Stimulated activated CD8-positive, alpha-beta memory T cell treated with anti-CD3 and anti-CD28 coated beads, Interleukin-2, amount 100 ng/mL, for 1 hour (primary cell): Measurements from ENCODE around the gene KRTAP6-2.

ENCODE experiments used
- DNase-seq, 2 donors: peaks; one replicate each; pipeline ENCODE4 v3.0.0-alpha.2; 2020; ENCODE audit warnings: low read depth in 2 of 2

KRTAP6-2 gene

DNA sequence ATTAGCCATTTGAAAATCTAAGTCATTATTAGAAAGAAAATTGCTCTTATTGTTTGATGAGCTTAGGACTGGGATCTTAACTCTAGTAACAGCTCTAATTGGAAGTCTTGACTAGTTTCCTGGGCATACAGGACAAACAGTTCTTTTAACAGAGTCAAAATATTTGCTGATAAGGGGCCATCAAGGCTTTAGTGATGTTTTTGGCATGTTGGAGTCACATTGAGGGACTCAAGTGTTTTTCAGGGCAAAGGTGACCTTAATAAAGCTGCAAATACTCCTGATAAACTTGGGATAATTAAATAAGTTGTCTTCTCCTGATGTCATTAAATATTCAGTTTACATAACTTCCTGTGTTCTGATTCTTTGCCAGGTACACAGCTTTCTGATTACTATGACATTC lies 31.1 kb downstream of the KRTAP6-2 start:
- no peak for DNase-seq

DNA sequence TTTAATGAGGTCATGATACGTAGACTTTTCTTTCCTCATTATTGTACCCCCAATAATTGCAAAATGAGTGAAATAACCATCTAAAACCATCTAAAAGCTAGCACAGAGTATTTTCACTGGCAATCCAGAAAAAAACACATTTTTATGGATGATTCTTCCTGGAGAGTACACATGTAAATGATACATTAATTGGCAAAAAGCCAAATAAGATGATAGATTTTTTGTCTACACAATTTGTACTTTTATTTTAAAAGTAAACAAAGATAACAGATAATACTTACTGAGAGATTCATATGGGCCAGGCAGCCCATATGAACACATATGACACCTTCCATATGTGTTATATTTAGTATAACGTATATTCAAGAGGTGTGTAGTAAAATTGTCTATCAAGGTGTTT lies 35.1 kb downstream of the KRTAP6-2 start:
- no peak for DNase-seq

DNA sequence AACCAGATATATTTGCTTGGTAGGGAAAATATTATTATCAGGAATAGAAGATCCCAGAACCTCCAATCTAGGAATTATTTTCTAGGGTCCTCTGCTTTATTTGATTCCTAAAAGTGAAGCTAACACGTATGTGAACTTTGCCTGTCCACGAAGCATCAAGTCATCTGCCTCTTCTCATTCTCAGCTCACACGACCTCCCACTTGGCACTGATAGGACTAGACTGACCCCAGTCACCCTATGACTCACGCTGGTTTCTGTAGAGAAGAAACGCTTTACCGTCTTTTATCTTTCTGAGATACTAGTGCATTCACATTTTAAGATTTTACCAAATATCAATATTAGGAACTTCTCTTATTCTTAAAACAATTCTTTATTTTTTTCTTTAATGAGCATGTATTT lies 35.6 kb downstream of the KRTAP6-2 start:
- no peak for DNase-seq

DNA sequence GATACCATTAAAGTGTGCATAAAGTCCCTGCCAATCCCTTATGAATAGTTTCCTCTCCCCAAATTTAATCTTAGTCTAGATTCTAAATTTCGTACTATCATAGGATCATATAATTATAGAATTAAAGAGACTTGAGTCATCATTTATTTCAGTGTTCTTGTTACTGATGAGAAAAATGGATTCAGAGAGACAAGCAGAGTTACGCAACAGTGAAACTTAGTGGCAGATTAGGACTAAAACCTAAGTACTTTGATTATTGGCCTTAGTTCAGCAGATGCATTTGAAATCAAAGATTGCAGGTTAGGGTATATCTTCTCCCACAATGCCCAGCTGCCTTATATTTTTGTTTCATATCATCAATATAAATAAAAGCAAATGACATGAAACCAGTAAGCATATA lies 36.7 kb downstream of the KRTAP6-2 start:
- no peak for DNase-seq

DNA sequence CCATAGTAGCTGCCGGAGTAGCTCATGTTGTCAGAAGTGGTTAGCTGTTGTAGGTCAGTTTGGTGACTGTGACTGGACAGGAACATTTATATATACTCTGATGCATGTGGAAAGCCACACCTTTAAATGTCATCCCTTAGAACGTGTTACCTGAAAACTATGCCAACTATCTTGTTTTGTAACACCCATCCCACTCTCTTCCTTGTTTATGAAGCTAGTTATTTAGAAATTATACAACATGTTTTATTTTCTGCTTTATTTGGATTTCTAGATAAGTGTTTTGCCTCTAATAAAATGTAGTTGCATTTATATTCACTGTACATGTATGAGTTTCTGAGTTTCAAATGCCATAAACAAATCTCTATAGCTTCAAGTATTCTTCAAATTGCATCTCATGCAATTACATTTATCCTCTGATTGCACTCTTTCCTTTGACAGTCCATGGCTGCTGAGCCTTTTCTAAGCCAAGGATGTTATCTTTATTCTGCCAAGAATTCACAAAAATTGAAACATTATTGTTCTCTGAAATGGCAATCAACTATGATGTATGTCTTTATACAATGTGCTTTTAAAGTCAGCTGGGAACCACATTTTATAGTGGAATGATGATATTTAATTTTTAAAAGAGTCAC lies 37.3 kb downstream of the KRTAP6-2 start, which contains the start of gene KRTAP19-7:
Gene KRTAP19-7 (minus strand): TSS at position 51 of the 632 bp plus-strand sequence. CDS start 25 bp downstream, at position 26.
- no peak for DNase-seq

DNA sequence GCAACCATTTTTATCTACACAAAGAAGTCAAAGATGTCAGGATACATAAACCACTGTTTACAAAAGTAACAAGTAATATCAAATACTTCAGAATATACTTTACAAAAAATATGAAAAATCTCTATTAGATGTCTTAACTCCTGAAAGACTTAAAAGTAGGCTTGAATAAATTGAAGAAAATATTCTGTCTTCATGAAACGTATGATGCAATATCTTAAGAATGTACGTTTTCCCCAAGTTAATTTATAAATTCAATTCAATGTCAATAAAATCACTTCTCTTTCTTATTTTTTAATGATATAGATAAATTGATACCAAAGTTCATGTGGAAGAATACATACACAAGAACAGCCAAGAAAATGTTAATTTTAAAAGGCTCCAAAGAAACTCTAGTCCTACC lies 43.6 kb downstream of the KRTAP6-2 start:
- no peak for DNase-seq

DNA sequence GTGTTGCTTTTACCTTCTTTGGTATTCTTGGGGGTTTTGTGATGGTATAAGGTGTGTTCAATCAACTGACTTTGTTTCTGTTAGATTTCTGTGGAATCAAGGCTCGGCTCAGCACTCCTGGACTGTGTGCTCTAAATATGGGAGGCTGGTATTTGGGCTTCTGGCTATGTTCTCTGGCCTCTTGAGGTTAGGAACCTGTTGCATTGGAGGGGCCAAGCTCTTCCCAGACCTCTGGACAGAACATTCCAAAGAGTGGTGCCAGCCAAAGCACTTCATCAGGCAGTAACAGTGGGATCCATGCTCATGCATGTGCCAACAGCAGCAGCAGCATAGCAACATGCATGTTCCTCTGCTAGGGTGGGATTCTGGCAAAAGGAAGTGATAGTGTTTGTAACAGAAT lies 45.9 kb downstream of the KRTAP6-2 start:
- no peak for DNase-seq
